Keratinocyte (primary cell): ENCODE measurements around the gene TMEM196. TPM values are rescaled to one million over a fixed set of nuclear protein-coding genes. Genes with fewer than 3 reads are reported as not detected.

ENCODE experiments used
- DNase-seq: peaks from one replicate; pipeline ENCODE4 v3.0.0-alpha.2; 2011; ENCODE audit warnings: low read depth, missing footprints, low spot score
- FAIRE-seq: peaks from 2 replicates; lab custom pipeline; 2011; peaks lifted over from hg19 to GRCh38; lab: Jason Lieb, UNC
- H2AFZ ChIP-seq: 2 replicates; pipeline ENCODE4 v1.6.0; 2012; ENCODE audit warnings: low read length, control low read depth, inconsistent platforms; ENCODE audit not compliant: control insufficient read depth
- H3K27ac ChIP-seq: 2 replicates; pipeline ENCODE4 v1.5.1; 2011; ENCODE audit warnings: low read length; ENCODE audit not compliant: control insufficient read depth, insufficient read depth
- H3K27me3 ChIP-seq: 3 replicates; pipeline ENCODE4 v1.6.0; 2011; ENCODE audit warnings: low read length; ENCODE audit not compliant: control insufficient read depth, insufficient read depth; ENCODE audit errors: extremely low read depth
- H3K36me3 ChIP-seq, 2 experiments: 2 replicates in 1 of 2; 3 replicates in 1 of 2; pipeline ENCODE4 v1.5.1; 2011; ENCODE audit warnings: low read length in 2 of 2, mild to moderate bottlenecking in 1 of 2; ENCODE audit not compliant: control insufficient read depth in 2 of 2, insufficient read depth in 2 of 2; ENCODE audit errors: extremely low read depth in 1 of 2
- H3K4me1 ChIP-seq: 3 replicates; pipeline ENCODE4 v1.5.1; 2011; ENCODE audit warnings: low read length; ENCODE audit not compliant: control insufficient read depth, insufficient read depth; ENCODE audit errors: extremely low read depth
- H3K4me2 ChIP-seq: 3 replicates; pipeline ENCODE4 v1.6.0; 2011; ENCODE audit warnings: low read depth, low read length; ENCODE audit not compliant: control insufficient read depth, insufficient read depth; ENCODE audit errors: extremely low read depth
- H3K4me3 ChIP-seq, 3 experiments: fragments of 200-600 bp in 1 of 3; sonication (generic) in 1 of 3; 2 replicates in 2 of 3; 3 replicates in 1 of 3; pipeline ENCODE4 v1.5.1; 2011 to 2016; ENCODE audit warnings: low read length in 3 of 3, mild to moderate bottlenecking in 3 of 3, control low read depth in 2 of 3, inconsistent platforms in 1 of 3, low read depth in 1 of 3, mixed read lengths in 1 of 3, mixed run types in 1 of 3, moderate library complexity in 1 of 3; ENCODE audit not compliant: control insufficient read depth in 2 of 3, insufficient read depth in 2 of 3; ENCODE audit errors: extremely low read depth in 1 of 3
- H3K79me2 ChIP-seq: 2 replicates; pipeline ENCODE4 v1.6.0; 2012; ENCODE audit warnings: low read length; ENCODE audit not compliant: control insufficient read depth, insufficient read depth
- H3K9ac ChIP-seq: 3 replicates; pipeline ENCODE4 v1.6.0; 2011; ENCODE audit warnings: low read length; ENCODE audit not compliant: control insufficient read depth, insufficient read depth; ENCODE audit errors: extremely low read depth
- H3K9me1 ChIP-seq: 3 replicates; pipeline ENCODE4 v1.6.0; 2011; ENCODE audit warnings: low read length; ENCODE audit not compliant: control insufficient read depth, insufficient read depth; ENCODE audit errors: extremely low read depth
- H3K9me3 ChIP-seq: 2 replicates; pipeline ENCODE4 v1.5.1; 2012; ENCODE audit warnings: low read depth, low read length; ENCODE audit not compliant: control insufficient read depth
- H4K20me1 ChIP-seq: 3 replicates; pipeline ENCODE4 v1.6.0; 2011; ENCODE audit warnings: low read length; ENCODE audit not compliant: control insufficient read depth, insufficient read depth; ENCODE audit errors: extremely low read depth
- EZH2 ChIP-seq: IDR thresholded peaks from one replicate; pipeline ENCODE4 v1.6.1; 2012; ENCODE audit warnings: inconsistent platforms, mild to moderate bottlenecking, low read length, moderate library complexity
- dilution Hi-C: fragments of 300-500 bp; cut with MboI; formaldehyde crosslinking; loops from one replicate; pipeline ENCODE4 v1.7.0; 2020; ENCODE audit warnings: low sequenced_read_pairs; ENCODE audit not compliant: extremely low pct_ligation_motif_present
- polyA plus RNA-seq, 5 experiments: library from polyadenylated mRNA; depleted of rRNA in 3 of 5; stranded (reverse) in 3 of 5; stranded (forward) in 1 of 5; unstranded in 1 of 5; fragments of >200 nt; gene quantifications; 1 replicate in 1 of 5; 2 replicates in 3 of 5; 3 replicates in 1 of 5; pipeline versions ENCODE4 v1.2.1 to v1.2.3, GENCODE V29; 2011 to 2012; ENCODE audit warnings: missing spikeins in 2 of 5, low read depth in 1 of 5, low replicate concordance in 1 of 5
- TF ChIP-seq, protein P1 (sequence below), 3 experiments: IDR thresholded peaks in 1 of 3; conservative IDR thresholded peaks in 1 of 3; optimal IDR thresholded peaks in 1 of 3; 2 replicates in 2 of 3; 3 replicates in 1 of 3; pipeline versions ENCODE3 to v1.5.1; 2011; ENCODE audit warnings: low read length in 3 of 3, mild to moderate bottlenecking in 3 of 3, moderate library complexity in 2 of 3, control low read depth in 1 of 3, inconsistent platforms in 1 of 3; ENCODE audit not compliant: insufficient read depth in 2 of 3; ENCODE audit errors: extremely low read depth in 1 of 3

The TMEM196 gene
- polyA plus RNA-seq, 1 donor (not counting 4 experiments of a cell fraction or from before 2014, with no cell fraction given), result not detected

DNA sequence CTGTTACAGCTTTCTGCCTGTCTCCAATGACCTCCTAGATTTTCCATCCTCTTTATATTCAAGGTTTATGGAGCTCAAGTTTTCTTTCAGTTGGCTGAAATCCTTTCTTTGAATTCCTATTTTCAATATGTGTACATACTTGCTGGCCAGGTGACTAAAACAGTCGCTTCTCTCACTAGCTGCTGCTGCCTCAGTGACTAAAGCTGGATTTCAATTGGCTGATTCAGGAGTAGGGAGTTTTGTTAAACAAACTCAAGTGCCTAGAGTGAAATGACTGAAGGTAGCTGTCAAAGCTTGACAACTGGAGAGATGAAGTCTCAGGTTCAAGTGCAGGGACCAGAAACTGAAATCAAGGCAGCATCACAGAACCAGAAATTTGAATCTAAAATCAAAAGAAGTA, 57.9 kb downstream of the TMEM196 start:
- H2AFZ ChIP-seq, result no peak overlapping the region
- TF ChIP-seq EZH2, result no peak
- TF ChIP-seq, protein P1, sequence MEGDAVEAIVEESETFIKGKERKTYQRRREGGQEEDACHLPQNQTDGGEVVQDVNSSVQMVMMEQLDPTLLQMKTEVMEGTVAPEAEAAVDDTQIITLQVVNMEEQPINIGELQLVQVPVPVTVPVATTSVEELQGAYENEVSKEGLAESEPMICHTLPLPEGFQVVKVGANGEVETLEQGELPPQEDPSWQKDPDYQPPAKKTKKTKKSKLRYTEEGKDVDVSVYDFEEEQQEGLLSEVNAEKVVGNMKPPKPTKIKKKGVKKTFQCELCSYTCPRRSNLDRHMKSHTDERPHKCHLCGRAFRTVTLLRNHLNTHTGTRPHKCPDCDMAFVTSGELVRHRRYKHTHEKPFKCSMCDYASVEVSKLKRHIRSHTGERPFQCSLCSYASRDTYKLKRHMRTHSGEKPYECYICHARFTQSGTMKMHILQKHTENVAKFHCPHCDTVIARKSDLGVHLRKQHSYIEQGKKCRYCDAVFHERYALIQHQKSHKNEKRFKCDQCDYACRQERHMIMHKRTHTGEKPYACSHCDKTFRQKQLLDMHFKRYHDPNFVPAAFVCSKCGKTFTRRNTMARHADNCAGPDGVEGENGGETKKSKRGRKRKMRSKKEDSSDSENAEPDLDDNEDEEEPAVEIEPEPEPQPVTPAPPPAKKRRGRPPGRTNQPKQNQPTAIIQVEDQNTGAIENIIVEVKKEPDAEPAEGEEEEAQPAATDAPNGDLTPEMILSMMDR (optimal IDR thresholded peaks at IDR 0.05 in 1 of 3, IDR thresholded peaks at IDR 0.05 in 1 of 3, conservative IDR thresholded peaks at IDR 0.05 in 1 of 3; ENCODE audit: extremely low read depth in 1 of 3, insufficient read depth in 2 of 3, low read length in 3 of 3), result no peak
- H3K27ac ChIP-seq, result no peak overlapping the region
- no peak overlapping the region for H3K4me2 ChIP-seq
- no peak overlapping the region for H3K9ac ChIP-seq
- H3K9me1 ChIP-seq, result no peaks in the 10 kb centered on the region
- DNase-seq (no peak), FAIRE-seq (no peak)
- no peaks in the 10 kb centered on the region for H3K79me2 ChIP-seq
- no peak overlapping the region for H3K4me3 ChIP-seq
- H3K9me3 ChIP-seq, result no peaks in the 10 kb centered on the region
- H4K20me1 ChIP-seq, result no peaks in the 10 kb centered on the region
- H3K36me3 ChIP-seq, result no peaks in the 10 kb centered on the region
- no peaks in the 10 kb centered on the region for H3K27me3 ChIP-seq
- dilution Hi-C loops, result no loop called here
- H3K4me1 ChIP-seq, result no peaks in the 10 kb centered on the region

DNA sequence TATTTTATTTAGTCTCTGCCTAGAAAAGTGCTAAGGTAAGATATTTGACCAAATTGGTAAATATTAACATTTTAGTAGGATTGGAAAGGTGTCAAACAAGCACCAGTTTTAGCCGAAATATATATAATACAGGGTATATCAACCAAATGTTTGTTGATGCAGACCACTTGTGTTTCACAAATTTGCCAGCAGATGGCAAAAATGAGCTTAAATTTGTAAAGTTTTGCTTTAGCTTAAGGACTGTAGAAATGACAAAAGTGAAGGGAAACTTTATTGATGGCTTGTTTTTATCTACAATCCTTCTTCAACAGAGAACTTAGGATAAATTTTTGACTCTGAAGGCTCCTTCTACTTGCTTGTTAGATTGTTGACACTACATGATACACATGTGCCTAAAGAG, 59.7 kb downstream of the TMEM196 start:
- peak; percentile 53 for FAIRE-seq

More for the DNA sequence above, 59.7 kb downstream of the TMEM196 start:
- Histone ChIP-seq H3K4me3 (no peak overlapping the region), H4K20me1 (no peaks in the 10 kb centered on the region), H3K27me3 (no peaks in the 10 kb centered on the region), H3K9ac (no peak overlapping the region), H3K4me1 (peaks cover 3% of the 10 kb centered on the region), H3K36me3 (no peaks in the 10 kb centered on the region), H3K4me2 (no peak overlapping the region), H3K9me3 (no peaks in the 10 kb centered on the region), H2AFZ (no peak overlapping the region), H3K27ac (no peak overlapping the region), H3K9me1 (no peaks in the 10 kb centered on the region), H3K79me2 (peaks cover 2% of the 10 kb centered on the region)
- TF ChIP-seq, protein P1 (optimal IDR thresholded peaks at IDR 0.05 in 1 of 3, IDR thresholded peaks at IDR 0.05 in 1 of 3, conservative IDR thresholded peaks at IDR 0.05 in 1 of 3; ENCODE audit: extremely low read depth in 1 of 3, insufficient read depth in 2 of 3, low read length in 3 of 3), result peak in 2 of 3 experiments; percentile 23 to 47
- TF ChIP-seq EZH2, result no peak
- dilution Hi-C loops, result no loop called here
- peak; percentile 11 for DNase-seq
